ENCODE data around the gene MAEA.

The MAEA gene

GRCh38 chr4:1307951-1308735 lies 18.5 kb downstream of the MAEA start:
- Histone ChIP-seq H3K27ac (no peak overlapping the region), H3K4me2 (no peak overlapping the region), H2AFZ (ENCODE audit: low read depth) (no peak overlapping the region), H3K27me3 (ENCODE audit: insufficient read depth, low read depth) (no peaks in the 10 kb centered on the region), H3K9ac (no peak overlapping the region), H3K36me3 (ENCODE audit: insufficient read depth) (no peaks in the 10 kb centered on the region), H3K79me2 (ENCODE audit: insufficient read depth, low read depth) (no peaks in the 10 kb centered on the region), H3K4me1 (ENCODE audit: low read depth, poor library complexity, severe bottlenecking) (no peaks in the 10 kb centered on the region), H4K20me1 (ENCODE audit: insufficient read depth) (no peaks in the 10 kb centered on the region), H3K4me3 (IDR thresholded peaks at IDR 0.05; ENCODE audit: insufficient read depth, low read depth, low read length) (no peak overlapping the region)
- TF ChIP-seq CTCF (conservative IDR thresholded peaks at IDR 0.05; ENCODE audit: low read depth, low read length): no peak

- Histone ChIP-seq H3K4me2 (no peak overlapping the region), H3K27ac (no peak overlapping the region), H4K20me1 (ENCODE audit: insufficient read depth) (no peaks in the 10 kb centered on the region), H3K9ac (no peak overlapping the region), H2AFZ (ENCODE audit: low read depth) (no peak overlapping the region), H3K36me3 (ENCODE audit: insufficient read depth) (no peaks in the 10 kb centered on the region), H3K4me1 (ENCODE audit: low read depth, poor library complexity, severe bottlenecking) (no peaks in the 10 kb centered on the region), H3K79me2 (ENCODE audit: insufficient read depth, low read depth) (no peaks in the 10 kb centered on the region), H3K4me3 (IDR thresholded peaks at IDR 0.05; ENCODE audit: insufficient read depth, low read depth, low read length) (no peak overlapping the region), H3K27me3 (ENCODE audit: insufficient read depth, low read depth) (no peaks in the 10 kb centered on the region)
- TF ChIP-seq CTCF (conservative IDR thresholded peaks at IDR 0.05; ENCODE audit: low read depth, low read length): no peak
These were observed 19.7 kb downstream of the MAEA start for GRCh38 chr4:1309261-1310010.

GRCh38 chr4:1310031-1310795 lies 20.5 kb downstream of the MAEA start:
- H3K27ac ChIP-seq: no peak overlapping the region
- H3K4me1 ChIP-seq (ENCODE audit: low read depth, poor library complexity, severe bottlenecking): no peaks in the 10 kb centered on the region
- H3K79me2 ChIP-seq (ENCODE audit: insufficient read depth, low read depth): no peaks in the 10 kb centered on the region
- no peak overlapping the region for H2AFZ ChIP-seq (ENCODE audit: low read depth)
- no peaks in the 10 kb centered on the region for H3K36me3 ChIP-seq (ENCODE audit: insufficient read depth)
- no peak for TF ChIP-seq CTCF (conservative IDR thresholded peaks at IDR 0.05; ENCODE audit: low read depth, low read length)
- no peak overlapping the region for H3K9ac ChIP-seq
- H3K4me3 ChIP-seq (IDR thresholded peaks at IDR 0.05; ENCODE audit: insufficient read depth, low read depth, low read length): no peak overlapping the region
- H3K27me3 ChIP-seq (ENCODE audit: insufficient read depth, low read depth): no peaks in the 10 kb centered on the region
- H4K20me1 ChIP-seq (ENCODE audit: insufficient read depth): no peaks in the 10 kb centered on the region
- no peak overlapping the region for H3K4me2 ChIP-seq

GRCh38 chr4:1310796-1311631 lies 21.3 kb downstream of the MAEA start:
- Histone ChIP-seq H3K4me3 (IDR thresholded peaks at IDR 0.05; ENCODE audit: insufficient read depth, low read depth, low read length) (no peak overlapping the region), H3K27ac (no peak overlapping the region), H3K4me1 (ENCODE audit: low read depth, poor library complexity, severe bottlenecking) (no peaks in the 10 kb centered on the region), H3K36me3 (ENCODE audit: insufficient read depth) (no peaks in the 10 kb centered on the region), H3K9ac (no peak overlapping the region), H3K79me2 (ENCODE audit: insufficient read depth, low read depth) (no peaks in the 10 kb centered on the region), H2AFZ (ENCODE audit: low read depth) (no peak overlapping the region), H3K4me2 (no peak overlapping the region), H4K20me1 (ENCODE audit: insufficient read depth) (no peaks in the 10 kb centered on the region), H3K27me3 (ENCODE audit: insufficient read depth, low read depth) (no peaks in the 10 kb centered on the region)
- no peak for TF ChIP-seq CTCF (conservative IDR thresholded peaks at IDR 0.05; ENCODE audit: low read depth, low read length)

Measured in KMS-11 (cell line).